Gastrocnemius medialis (tissue), 4 donors: ENCODE measurements around the gene CSTA.

Experiments
- POLR2A ChIP-seq, 2 donors: fragments of 450-650 bp; IDR thresholded peaks; one replicate each; pipeline ENCODE4 v1.6.1; 2017; ENCODE audit warnings: antibody characterized with exemption in 2 of 2, mild to moderate bottlenecking in 2 of 2, moderate library complexity in 2 of 2
- TF ChIP-seq, protein P1 (sequence below), 5 experiments: fragments of 450-650 bp in 3 of 5; fragments of 200-600 bp in 2 of 5; sonication (generic) in 2 of 5; IDR thresholded peaks in 4 of 5; conservative IDR thresholded peaks in 1 of 5; 1 replicate in 4 of 5; 2 replicates in 1 of 5; pipeline ENCODE4 v1.5.1; 2016 to 2019; ENCODE audit warnings: antibody characterized with exemption in 5 of 5, mild to moderate bottlenecking in 3 of 5, moderate library complexity in 3 of 5

GRCh38 chr3:122350814-122351418 is 25.9 kb downstream of the CSTA start:
- TF ChIP-seq, protein P1, sequence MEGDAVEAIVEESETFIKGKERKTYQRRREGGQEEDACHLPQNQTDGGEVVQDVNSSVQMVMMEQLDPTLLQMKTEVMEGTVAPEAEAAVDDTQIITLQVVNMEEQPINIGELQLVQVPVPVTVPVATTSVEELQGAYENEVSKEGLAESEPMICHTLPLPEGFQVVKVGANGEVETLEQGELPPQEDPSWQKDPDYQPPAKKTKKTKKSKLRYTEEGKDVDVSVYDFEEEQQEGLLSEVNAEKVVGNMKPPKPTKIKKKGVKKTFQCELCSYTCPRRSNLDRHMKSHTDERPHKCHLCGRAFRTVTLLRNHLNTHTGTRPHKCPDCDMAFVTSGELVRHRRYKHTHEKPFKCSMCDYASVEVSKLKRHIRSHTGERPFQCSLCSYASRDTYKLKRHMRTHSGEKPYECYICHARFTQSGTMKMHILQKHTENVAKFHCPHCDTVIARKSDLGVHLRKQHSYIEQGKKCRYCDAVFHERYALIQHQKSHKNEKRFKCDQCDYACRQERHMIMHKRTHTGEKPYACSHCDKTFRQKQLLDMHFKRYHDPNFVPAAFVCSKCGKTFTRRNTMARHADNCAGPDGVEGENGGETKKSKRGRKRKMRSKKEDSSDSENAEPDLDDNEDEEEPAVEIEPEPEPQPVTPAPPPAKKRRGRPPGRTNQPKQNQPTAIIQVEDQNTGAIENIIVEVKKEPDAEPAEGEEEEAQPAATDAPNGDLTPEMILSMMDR (IDR thresholded peaks at IDR 0.05 in 4 of 5, conservative IDR thresholded peaks at IDR 0.05 in 1 of 5) = no peak
- TF ChIP-seq POLR2A (IDR thresholded peaks at IDR 0.05) = no peak
